WERI-Rb-1 (cell line): ENCODE measurements around the gene PGS1.

Source experiments
- DNase-seq: peaks from one replicate; pipeline ENCODE4 v3.0.0-alpha.2; 2020
- H3K27ac ChIP-seq: fragments of 250-450 bp; sonication (Bioruptor Pico); 2 replicates; pipeline ENCODE4 v1.5.1; 2020; ENCODE audit warnings: mild to moderate bottlenecking, moderate library complexity
- H3K27me3 ChIP-seq: fragments of 250-450 bp; sonication (Bioruptor Pico); 2 replicates; pipeline ENCODE4 v1.5.1; 2021; ENCODE audit warnings: mild to moderate bottlenecking, low read depth, moderate library complexity; ENCODE audit not compliant: insufficient read depth, severe bottlenecking
- H3K36me3 ChIP-seq: fragments of 250-450 bp; sonication (Bioruptor Pico); 2 replicates; pipeline ENCODE4 v1.5.1; 2020; ENCODE audit warnings: mild to moderate bottlenecking, moderate library complexity
- H3K4me3 ChIP-seq: 2 replicates; pipeline ENCODE4 v1.5.1; 2011; ENCODE audit warnings: low read depth, mild to moderate bottlenecking, control low read depth, low read length
- H3K9me3 ChIP-seq: fragments of 250-450 bp; sonication (Bioruptor Pico); 2 replicates; pipeline ENCODE4 v1.5.1; 2021; ENCODE audit warnings: mild to moderate bottlenecking, moderate library complexity; ENCODE audit not compliant: severe bottlenecking
- TF ChIP-seq, protein P1 (sequence below): IDR thresholded peaks from 2 replicates; pipeline ENCODE4 v1.5.1; 2011; ENCODE audit warnings: low read depth, mild to moderate bottlenecking, control low read depth, inconsistent platforms, low read length

PGS1 gene

DNA sequence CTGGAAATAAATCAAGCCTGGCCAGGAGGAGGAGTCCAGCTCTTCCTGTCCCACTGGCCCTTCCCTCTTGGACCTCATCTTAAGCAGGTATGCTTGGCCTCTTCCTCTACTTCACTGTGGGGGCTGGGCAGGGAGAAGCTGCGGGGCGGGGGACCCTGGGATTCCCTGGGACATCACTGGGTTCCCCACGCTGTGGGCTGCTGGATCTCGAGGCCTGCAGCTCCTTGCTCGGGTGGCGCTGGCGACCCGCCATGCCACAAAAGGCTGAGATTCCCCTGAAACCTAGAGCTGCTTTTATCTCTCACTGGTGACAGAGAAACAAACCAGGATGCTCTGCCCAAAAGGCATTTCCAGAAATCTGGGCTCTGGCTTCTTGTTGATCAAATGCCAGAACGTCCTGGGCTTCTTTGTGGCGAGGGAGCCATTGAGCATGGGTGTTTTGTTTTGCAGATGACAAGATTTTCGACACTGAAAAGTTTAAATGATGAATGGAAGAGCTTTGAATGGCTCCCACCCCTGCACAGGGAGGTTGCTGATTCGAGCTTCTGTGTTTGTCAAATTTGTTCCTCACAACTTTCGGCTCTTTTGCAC, 8.6 kb upstream of the PGS1 start:
- no peaks in the 10 kb centered on the region for H3K27me3 ChIP-seq
- no peak for DNase-seq
- H3K27ac ChIP-seq: no peak overlapping the region
- H3K4me3 ChIP-seq: no peak overlapping the region
- no peaks in the 10 kb centered on the region for H3K9me3 ChIP-seq
- TF ChIP-seq, protein P1, sequence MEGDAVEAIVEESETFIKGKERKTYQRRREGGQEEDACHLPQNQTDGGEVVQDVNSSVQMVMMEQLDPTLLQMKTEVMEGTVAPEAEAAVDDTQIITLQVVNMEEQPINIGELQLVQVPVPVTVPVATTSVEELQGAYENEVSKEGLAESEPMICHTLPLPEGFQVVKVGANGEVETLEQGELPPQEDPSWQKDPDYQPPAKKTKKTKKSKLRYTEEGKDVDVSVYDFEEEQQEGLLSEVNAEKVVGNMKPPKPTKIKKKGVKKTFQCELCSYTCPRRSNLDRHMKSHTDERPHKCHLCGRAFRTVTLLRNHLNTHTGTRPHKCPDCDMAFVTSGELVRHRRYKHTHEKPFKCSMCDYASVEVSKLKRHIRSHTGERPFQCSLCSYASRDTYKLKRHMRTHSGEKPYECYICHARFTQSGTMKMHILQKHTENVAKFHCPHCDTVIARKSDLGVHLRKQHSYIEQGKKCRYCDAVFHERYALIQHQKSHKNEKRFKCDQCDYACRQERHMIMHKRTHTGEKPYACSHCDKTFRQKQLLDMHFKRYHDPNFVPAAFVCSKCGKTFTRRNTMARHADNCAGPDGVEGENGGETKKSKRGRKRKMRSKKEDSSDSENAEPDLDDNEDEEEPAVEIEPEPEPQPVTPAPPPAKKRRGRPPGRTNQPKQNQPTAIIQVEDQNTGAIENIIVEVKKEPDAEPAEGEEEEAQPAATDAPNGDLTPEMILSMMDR: no peak
- no peaks in the 10 kb centered on the region for H3K36me3 ChIP-seq

DNA sequence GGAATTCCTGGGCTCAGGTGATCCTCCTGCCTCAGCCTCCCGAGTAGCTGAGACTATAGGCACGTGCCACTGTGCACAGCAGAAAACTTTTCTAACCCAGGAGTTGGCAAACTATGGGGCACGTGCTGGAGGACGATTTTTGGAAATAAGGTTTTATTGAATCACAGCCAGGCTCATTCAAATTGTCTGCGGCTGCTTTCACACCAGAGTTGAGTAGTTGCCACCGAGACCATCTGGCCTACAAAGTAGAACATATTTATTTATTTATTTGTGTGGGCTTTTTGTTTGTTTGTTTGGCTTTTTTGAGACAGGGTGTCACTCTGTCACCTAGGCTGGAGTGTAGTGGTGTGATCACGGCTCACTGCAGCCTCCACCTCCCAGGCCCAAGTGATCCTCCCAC, 7.4 kb upstream of the PGS1 start:
- no peak overlapping the region for H3K27ac ChIP-seq
- no peaks in the 10 kb centered on the region for H3K36me3 ChIP-seq

DNA sequence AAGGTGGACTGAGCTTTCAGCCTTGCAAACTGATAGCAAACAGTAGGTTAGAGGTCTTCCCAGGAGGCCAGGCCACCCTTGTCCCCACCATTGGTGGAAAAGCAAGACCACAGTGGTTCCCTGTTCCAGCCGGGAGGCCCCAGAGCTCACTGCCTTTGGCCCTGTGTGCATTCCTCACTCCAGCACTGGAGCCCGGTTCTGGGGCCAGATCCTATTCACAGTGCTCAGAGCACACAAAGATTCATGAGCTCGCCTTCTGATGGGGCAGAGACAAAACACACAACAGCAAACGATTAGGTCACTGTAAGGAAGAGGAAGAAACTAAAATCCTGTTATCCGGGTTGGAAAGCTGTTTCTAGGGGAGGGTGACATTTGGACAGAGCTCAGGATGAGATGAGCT, 5.6 kb upstream of the PGS1 start:
- TF ChIP-seq, protein P1: no peak
- no peak overlapping the region for H3K4me3 ChIP-seq
- no peak overlapping the region for H3K27ac ChIP-seq

More for the DNA sequence above, 7.4 kb upstream of the PGS1 start:
- TF ChIP-seq, protein P1: no peak
- no peaks in the 10 kb centered on the region for H3K9me3 ChIP-seq
- H3K27me3 ChIP-seq: no peaks in the 10 kb centered on the region
- H3K4me3 ChIP-seq: no peak overlapping the region
- no peak for DNase-seq

DNA sequence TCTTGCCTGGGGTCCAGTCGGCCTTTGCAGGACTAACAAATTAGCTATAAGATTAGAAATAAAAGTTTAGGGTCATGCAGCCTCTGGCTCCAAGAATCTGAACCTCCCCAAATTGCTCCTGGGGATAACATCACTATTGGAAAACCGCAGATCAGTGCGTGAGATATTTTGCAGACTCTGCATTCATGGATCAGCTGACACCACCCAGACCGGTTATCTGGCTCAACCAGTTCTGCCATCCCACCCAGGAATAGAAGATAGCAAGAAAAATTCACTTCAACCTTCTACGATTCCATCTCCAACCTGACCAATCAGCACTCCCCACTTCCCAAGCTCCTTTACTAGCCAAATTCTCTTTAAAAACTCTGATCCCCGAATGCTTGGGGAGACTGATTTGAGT, 4.3 kb upstream of the PGS1 start:
- H3K4me3 ChIP-seq: no peak overlapping the region
- DNase-seq: no peak
- TF ChIP-seq, protein P1: no peak
- H3K9me3 ChIP-seq: no peaks in the 10 kb centered on the region
- H3K27ac ChIP-seq: no peak overlapping the region
- H3K27me3 ChIP-seq: no peaks in the 10 kb centered on the region
- peaks cover 5% of the 10 kb centered on the region; the same call in 1 of the 2 replicates for H3K36me3 ChIP-seq

More for the DNA sequence above, 5.6 kb upstream of the PGS1 start:
- Histone ChIP-seq H3K9me3 (no peaks in the 10 kb centered on the region), H3K27me3 (no peaks in the 10 kb centered on the region), H3K36me3 (no peaks in the 10 kb centered on the region)
- DNase-seq: no peak

DNA sequence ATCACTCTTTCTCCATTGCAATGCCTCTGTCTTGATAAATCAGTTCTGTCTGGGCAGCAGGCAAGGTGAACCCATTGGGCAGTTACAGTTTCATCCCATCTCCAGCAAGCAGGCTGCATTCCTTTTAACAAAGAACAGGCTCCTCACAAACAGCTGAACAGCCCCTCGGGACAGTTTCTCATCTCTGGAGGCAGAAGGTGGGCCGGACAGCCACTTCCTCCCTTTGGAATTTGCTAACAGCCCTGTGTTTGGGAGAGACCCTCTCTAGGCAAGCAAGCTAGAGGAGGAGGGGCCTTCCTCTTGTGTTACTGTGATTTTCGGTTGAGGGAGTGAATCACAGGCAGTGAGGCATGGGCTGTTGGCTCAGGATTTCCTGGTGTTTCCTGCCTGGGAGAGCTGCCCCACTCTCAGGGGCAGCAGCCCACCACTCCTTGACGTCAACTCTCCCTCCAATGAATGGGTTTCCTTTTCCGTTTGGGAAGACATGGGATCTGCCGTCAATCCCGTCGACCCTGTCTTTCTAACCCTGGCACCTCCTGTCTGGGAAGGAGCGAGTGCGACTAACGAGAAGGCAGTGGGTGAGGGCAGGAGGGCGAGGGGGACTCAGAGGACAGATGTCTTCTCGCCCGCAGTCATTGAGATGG, 3.7 kb upstream of the PGS1 start:
- no peak overlapping the region for H3K27ac ChIP-seq
- DNase-seq: no peak

More for the DNA sequence above, 3.7 kb upstream of the PGS1 start:
- Histone ChIP-seq H3K9me3 (no peaks in the 10 kb centered on the region), H3K4me3 (no peak overlapping the region), H3K36me3 (peaks cover 5% of the 10 kb centered on the region; the same call in 1 of the 2 replicates), H3K27me3 (no peaks in the 10 kb centered on the region)
- TF ChIP-seq, protein P1: no peak
